Liver (tissue), 3 donors: ENCODE measurements around the gene YKT6.

ENCODE experiments used
- JUND ChIP-seq, 2 donors: IDR thresholded peaks; 2 replicates each; pipeline ENCODE4 v1.6.1; 2016; ENCODE audit warnings: antibody characterized with exemption in 2 of 2
- TF ChIP-seq, protein P1 (sequence below): fragments of 150-350 bp; IDR thresholded peaks from 2 replicates; pipeline ENCODE4 v1.5.1; 2017; ENCODE audit warnings: improper control_type of control experiment, low read depth, low read length; ENCODE audit not compliant: missing input control
- TF ChIP-seq, protein P2 (sequence below): IDR thresholded peaks from 2 replicates; pipeline ENCODE4 v1.6.1; 2016; ENCODE audit warnings: antibody characterized with exemption
- donor health status: healthy.
- donor health status: healthy.

DNA sequence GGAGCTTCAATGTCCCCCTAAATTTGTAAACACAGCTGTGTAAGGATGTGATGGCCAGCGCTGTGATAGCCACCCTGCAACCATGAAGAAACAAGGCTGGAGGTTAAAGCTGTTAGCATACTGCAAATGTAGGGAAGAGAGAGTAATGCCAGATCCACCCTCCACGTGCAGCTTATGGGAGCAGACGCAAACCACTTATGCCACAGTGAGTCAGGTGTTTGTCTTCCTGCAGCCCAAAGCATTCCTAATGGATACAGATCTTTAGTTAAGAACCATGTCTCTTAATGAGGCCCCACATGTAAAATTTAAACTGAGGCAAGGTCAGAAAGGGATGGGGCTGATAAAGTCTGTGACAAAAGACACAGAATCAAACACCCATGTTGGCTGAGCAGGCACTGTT is 46.1 kb upstream of the YKT6 start:
- TF ChIP-seq JUND (IDR thresholded peaks at IDR 0.05): no peak
- TF ChIP-seq, protein P1, sequence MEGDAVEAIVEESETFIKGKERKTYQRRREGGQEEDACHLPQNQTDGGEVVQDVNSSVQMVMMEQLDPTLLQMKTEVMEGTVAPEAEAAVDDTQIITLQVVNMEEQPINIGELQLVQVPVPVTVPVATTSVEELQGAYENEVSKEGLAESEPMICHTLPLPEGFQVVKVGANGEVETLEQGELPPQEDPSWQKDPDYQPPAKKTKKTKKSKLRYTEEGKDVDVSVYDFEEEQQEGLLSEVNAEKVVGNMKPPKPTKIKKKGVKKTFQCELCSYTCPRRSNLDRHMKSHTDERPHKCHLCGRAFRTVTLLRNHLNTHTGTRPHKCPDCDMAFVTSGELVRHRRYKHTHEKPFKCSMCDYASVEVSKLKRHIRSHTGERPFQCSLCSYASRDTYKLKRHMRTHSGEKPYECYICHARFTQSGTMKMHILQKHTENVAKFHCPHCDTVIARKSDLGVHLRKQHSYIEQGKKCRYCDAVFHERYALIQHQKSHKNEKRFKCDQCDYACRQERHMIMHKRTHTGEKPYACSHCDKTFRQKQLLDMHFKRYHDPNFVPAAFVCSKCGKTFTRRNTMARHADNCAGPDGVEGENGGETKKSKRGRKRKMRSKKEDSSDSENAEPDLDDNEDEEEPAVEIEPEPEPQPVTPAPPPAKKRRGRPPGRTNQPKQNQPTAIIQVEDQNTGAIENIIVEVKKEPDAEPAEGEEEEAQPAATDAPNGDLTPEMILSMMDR: no peak
- TF ChIP-seq, protein P2, sequence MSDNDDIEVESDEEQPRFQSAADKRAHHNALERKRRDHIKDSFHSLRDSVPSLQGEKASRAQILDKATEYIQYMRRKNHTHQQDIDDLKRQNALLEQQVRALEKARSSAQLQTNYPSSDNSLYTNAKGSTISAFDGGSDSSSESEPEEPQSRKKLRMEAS: no peak
